ENCODE measurements around the gene CDC42SE2. TPM values are rescaled to one million over a fixed set of nuclear protein-coding genes. Genes with fewer than 3 reads are reported as not detected.

Gene CDC42SE2
- total RNA-seq, 1 donor, result 45.6 TPM

DNA sequence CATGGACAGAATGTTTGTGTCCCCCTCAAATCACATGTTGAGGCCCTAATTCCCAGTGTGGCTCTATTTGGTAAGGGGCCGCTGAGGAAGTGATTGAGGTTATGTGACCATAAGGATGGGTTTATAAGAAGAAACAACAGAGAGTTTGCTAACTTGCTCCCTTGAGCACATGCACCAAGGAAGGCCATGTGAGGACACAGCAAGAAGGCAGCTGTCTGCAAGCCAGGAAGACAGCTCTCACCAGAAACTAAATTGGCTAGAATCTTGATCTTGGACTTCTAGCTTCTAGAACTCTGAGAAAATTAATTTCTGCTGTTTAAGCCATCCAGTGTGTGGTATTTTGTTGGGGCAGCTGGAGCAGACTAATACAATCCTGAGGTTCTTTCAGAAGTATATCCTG, 35.2 kb upstream of the CDC42SE2 start:
- TF ChIP-seq, protein P1, sequence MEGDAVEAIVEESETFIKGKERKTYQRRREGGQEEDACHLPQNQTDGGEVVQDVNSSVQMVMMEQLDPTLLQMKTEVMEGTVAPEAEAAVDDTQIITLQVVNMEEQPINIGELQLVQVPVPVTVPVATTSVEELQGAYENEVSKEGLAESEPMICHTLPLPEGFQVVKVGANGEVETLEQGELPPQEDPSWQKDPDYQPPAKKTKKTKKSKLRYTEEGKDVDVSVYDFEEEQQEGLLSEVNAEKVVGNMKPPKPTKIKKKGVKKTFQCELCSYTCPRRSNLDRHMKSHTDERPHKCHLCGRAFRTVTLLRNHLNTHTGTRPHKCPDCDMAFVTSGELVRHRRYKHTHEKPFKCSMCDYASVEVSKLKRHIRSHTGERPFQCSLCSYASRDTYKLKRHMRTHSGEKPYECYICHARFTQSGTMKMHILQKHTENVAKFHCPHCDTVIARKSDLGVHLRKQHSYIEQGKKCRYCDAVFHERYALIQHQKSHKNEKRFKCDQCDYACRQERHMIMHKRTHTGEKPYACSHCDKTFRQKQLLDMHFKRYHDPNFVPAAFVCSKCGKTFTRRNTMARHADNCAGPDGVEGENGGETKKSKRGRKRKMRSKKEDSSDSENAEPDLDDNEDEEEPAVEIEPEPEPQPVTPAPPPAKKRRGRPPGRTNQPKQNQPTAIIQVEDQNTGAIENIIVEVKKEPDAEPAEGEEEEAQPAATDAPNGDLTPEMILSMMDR (IDR thresholded peaks at IDR 0.05; ENCODE audit: insufficient read depth, low read length), result no peak
- no peak for DNase-seq (ENCODE audit: low read depth)
- H3K4me3 ChIP-seq (ENCODE audit: low read depth, low read length), result no peak overlapping the region

DNA sequence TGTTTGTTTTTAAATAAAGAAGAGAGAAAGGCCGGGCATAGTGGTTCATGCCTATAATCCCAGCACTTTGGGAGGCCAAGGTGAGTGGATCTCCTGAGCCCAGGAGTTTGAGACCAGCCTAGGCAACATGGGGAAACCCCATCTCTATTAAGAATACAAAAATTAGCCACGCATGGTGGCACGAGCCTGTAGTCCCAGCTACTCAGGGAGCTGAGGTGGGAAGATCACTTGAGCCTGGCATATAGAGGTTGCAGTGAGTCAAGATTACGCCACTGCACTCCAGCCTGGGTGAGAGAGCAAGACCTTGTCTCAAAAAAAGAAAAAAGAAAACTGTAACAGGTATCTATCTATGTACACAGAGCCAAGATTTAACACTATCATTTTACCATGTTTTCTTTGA, 34.2 kb upstream of the CDC42SE2 start:
- no peak for DNase-seq (ENCODE audit: low read depth)
- TF ChIP-seq, protein P1 (IDR thresholded peaks at IDR 0.05; ENCODE audit: insufficient read depth, low read length), result no peak
- H3K4me3 ChIP-seq (ENCODE audit: low read depth, low read length), result no peak overlapping the region

DNA sequence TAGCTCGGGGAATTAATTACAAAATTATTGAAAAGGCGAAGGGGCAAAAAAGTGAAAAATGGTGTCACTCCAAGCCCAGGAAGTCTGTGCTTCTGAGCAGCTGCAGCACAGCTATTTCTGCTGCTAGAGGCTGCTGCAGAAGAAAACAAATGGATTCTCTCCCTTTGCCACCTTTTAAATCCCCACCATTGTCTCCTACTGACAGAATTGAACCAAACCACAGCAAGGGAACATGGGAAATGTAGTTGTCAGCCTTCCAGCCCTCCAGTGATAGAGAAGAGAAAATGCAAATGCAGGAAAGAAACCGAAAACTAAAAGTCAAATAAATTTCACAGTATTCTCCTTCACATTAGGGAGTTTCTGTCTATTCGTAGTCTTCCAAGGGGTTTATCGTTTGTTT, 33.4 kb upstream of the CDC42SE2 start:
- no peak overlapping the region for H3K4me3 ChIP-seq (ENCODE audit: low read depth, low read length)
- TF ChIP-seq, protein P1 (IDR thresholded peaks at IDR 0.05; ENCODE audit: insufficient read depth, low read length), result no peak
- no peak for DNase-seq (ENCODE audit: low read depth)

DNA sequence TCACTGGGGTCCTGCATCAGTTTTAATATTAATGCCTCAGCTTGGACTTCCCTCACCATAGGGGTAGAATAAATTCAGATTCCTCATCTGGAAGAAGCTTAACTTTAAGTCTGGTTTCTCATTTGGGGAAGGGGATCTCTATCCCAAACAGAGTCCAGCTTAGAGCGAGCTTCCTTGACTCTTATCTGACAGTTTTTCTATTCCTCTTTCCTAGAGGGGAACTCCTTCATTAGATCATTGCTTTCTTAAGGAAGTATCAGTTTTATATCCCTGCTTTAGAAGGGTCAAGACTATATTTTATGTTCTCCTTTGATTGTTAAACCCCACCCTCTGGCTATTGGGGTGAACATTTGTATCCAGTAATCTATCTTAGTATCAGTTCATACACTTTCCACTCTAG, 24.2 kb upstream of the CDC42SE2 start:
- no peak overlapping the region for H3K4me3 ChIP-seq (ENCODE audit: low read depth, low read length)
- DNase-seq (ENCODE audit: low read depth), result no peak
- TF ChIP-seq, protein P1 (IDR thresholded peaks at IDR 0.05; ENCODE audit: insufficient read depth, low read length), result no peak

DNA sequence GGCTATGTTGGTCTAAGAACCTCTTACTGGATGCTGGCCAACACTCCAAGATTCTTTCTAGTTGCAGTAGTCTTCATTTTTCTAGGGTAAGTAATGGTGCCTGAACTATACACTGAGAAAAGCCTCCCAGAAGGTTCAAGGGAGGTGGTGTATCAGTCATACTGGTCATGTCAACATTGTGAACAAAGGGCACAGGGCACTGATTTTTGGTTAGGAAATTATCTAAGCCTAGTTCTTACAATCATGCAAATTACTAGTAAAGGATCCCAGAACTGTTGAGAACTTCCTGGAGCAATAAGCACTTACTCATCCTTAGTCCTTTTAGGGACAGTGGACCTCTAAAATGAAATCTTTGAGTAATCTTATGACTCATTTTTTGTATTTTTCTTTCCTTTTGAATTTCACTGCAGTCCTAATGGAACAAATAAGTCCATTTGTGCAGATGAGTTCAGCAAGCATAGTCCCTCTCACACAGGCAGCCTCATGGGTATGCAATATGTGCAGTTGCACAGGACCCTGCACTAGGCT, 21.1 kb upstream of the CDC42SE2 start:
- DNase-seq (ENCODE audit: low read depth), result peak; percentile 77
- H3K4me3 ChIP-seq (ENCODE audit: low read depth, low read length), result no peak overlapping the region
- TF ChIP-seq, protein P1 (IDR thresholded peaks at IDR 0.05; ENCODE audit: insufficient read depth, low read length), result no peak

DNA sequence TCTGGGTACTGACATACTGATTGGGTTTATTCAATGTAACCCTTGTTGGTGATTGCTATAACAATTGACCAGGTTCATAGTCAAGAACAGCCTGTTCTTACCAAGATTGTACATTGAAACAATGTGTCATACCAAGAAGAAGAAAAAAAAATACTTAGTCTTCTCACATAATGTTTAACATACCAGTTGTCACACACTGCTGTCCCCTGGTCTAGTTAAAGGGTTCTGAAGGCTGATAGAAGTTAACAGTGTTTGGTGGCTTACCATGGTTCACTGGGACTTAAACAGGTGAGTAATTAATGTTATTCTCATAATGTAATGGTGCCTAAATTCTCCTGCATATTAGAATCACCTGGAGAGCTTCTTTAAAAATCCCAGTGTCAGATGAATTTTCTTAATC, 18.5 kb upstream of the CDC42SE2 start:
- no peak for DNase-seq (ENCODE audit: low read depth)
- no peak overlapping the region for H3K4me3 ChIP-seq (ENCODE audit: low read depth, low read length)
- TF ChIP-seq, protein P1 (IDR thresholded peaks at IDR 0.05; ENCODE audit: insufficient read depth, low read length), result no peak

DNA sequence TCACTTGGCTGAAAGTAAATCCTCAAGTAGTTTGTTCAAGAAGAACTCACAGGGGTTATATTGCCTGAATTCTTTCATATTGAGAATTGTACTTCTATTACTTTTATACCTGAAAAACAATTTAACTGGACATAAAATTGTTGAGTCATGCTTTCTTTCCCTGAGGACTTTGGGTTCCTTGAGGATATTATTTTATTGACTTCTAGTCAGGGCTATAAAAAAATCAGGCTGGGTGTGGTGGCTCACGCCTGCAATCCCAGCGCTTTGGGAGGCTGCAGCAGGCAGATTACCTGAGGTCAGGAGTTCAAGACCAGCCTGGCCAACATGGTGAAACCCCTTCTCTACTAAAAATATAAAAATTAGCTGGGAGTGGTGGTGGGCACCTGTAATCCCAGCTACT, 17.9 kb upstream of the CDC42SE2 start:
- TF ChIP-seq, protein P1 (IDR thresholded peaks at IDR 0.05; ENCODE audit: insufficient read depth, low read length), result no peak
- H3K4me3 ChIP-seq (ENCODE audit: low read depth, low read length), result no peak overlapping the region
- DNase-seq (ENCODE audit: low read depth), result no peak
